RWPE2 (cell line): ENCODE data around the gene RAX2.
"Not testable (repeated sequence)": the region's sequence is repeated elsewhere in the genome, so short reads cannot be mapped to it uniquely, and the experiment has no call there.

Experiments
- ATAC-seq: fragments of 200-7000 bp; cut with Tn5 transposase; 3 replicates; pipeline ENCODE4 v1.9.1; 2021; ENCODE audit warnings: low read depth
- DNase-seq: peaks from one replicate; pipeline ENCODE4 v3.0.0-alpha.2; 2020; ENCODE audit warnings: low spot score
- H3K27ac ChIP-seq: fragments of 450-650 bp; 2 replicates; pipeline ENCODE4 v1.5.1; 2017; ENCODE audit warnings: mild to moderate bottlenecking; ENCODE audit not compliant: poor library complexity, severe bottlenecking
- H3K27me3 ChIP-seq: fragments of 250-450 bp; sonication (Bioruptor Pico); 2 replicates; pipeline ENCODE4 v1.5.1; 2021; ENCODE audit warnings: mild to moderate bottlenecking, moderate library complexity; ENCODE audit not compliant: insufficient read depth, poor library complexity, severe bottlenecking
- H3K36me3 ChIP-seq: fragments of 250-450 bp; sonication (Bioruptor Pico); 2 replicates; pipeline ENCODE4 v1.5.1; 2020; ENCODE audit warnings: low read depth, mild to moderate bottlenecking, moderate library complexity
- H3K4me1 ChIP-seq: fragments of 250-450 bp; sonication (Bioruptor Pico); 2 replicates; pipeline ENCODE4 v1.5.1; 2021; ENCODE audit warnings: mild to moderate bottlenecking, moderate library complexity; ENCODE audit not compliant: insufficient read depth, poor library complexity, severe bottlenecking
- H3K4me3 ChIP-seq: fragments of 250-450 bp; sonication (Bioruptor Pico); 2 replicates; pipeline ENCODE4 v1.5.1; 2021; ENCODE audit warnings: mild to moderate bottlenecking, moderate library complexity; ENCODE audit not compliant: severe bottlenecking
- H3K9me3 ChIP-seq: fragments of 250-450 bp; sonication (Bioruptor Pico); 2 replicates; pipeline ENCODE4 v1.5.1; 2021; ENCODE audit warnings: mild to moderate bottlenecking, moderate library complexity; ENCODE audit not compliant: severe bottlenecking
- TF ChIP-seq, protein P1 (sequence below): fragments of 450-650 bp; IDR thresholded peaks from one replicate; pipeline ENCODE4 v1.5.1; 2017; ENCODE audit warnings: mild to moderate bottlenecking, moderate library complexity; ENCODE audit not compliant: poor library complexity, severe bottlenecking

Gene RAX2

GRCh38 chr19:3769494-3769893 is 2.5 kb downstream of the RAX2 start:
- no peak for ATAC-seq
- no peak overlapping the region for H3K27ac ChIP-seq
- H3K4me3 ChIP-seq = no peak overlapping the region
- no peaks in the 10 kb centered on the region for H3K9me3 ChIP-seq
- no peaks in the 10 kb centered on the region for H3K27me3 ChIP-seq
- no peak for DNase-seq
- H3K4me1 ChIP-seq = no peaks in the 10 kb centered on the region
- TF ChIP-seq, protein P1, sequence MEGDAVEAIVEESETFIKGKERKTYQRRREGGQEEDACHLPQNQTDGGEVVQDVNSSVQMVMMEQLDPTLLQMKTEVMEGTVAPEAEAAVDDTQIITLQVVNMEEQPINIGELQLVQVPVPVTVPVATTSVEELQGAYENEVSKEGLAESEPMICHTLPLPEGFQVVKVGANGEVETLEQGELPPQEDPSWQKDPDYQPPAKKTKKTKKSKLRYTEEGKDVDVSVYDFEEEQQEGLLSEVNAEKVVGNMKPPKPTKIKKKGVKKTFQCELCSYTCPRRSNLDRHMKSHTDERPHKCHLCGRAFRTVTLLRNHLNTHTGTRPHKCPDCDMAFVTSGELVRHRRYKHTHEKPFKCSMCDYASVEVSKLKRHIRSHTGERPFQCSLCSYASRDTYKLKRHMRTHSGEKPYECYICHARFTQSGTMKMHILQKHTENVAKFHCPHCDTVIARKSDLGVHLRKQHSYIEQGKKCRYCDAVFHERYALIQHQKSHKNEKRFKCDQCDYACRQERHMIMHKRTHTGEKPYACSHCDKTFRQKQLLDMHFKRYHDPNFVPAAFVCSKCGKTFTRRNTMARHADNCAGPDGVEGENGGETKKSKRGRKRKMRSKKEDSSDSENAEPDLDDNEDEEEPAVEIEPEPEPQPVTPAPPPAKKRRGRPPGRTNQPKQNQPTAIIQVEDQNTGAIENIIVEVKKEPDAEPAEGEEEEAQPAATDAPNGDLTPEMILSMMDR = no peak
- H3K36me3 ChIP-seq = peaks cover 8% of the 10 kb centered on the region; the same call in 1 of the 2 replicates

DNA sequence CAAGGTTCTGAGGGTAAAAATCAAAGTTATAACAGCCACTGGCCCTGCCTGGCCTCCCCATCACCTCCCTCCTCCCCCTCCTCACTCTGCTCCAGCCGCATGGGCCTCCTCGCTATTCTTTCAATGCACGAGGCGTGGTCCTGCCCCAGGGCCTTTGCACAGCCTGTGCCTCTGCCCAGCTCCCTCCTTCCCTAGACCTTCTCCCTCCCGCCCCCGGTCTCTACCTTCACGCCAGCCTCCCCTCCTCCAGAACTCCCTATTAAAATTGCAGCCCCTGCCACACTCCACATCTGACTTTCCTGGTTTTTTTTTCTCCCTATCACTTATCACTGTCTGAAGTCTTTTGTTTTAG is 3.3 kb downstream of the RAX2 start:
- TF ChIP-seq, protein P1 = no peak
- DNase-seq = no peak
- no peak for ATAC-seq
- Histone ChIP-seq H3K27ac (no peak overlapping the region), H3K9me3 (no peaks in the 10 kb centered on the region), H3K27me3 (no peaks in the 10 kb centered on the region), H3K4me1 (no peaks in the 10 kb centered on the region), H3K4me3 (no peak overlapping the region), H3K36me3 (peaks cover 8% of the 10 kb centered on the region; the same call in 1 of the 2 replicates)

GRCh38 chr19:3768015-3768747 is 3.8 kb downstream of the RAX2 start:
- TF ChIP-seq, protein P1 = no peak
- Histone ChIP-seq H3K27ac (no peak overlapping the region), H3K4me3 (no peak overlapping the region), H3K4me1 (no peaks in the 10 kb centered on the region), H3K36me3 (peaks cover 8% of the 10 kb centered on the region; the same call in 1 of the 2 replicates), H3K9me3 (no peaks in the 10 kb centered on the region), H3K27me3 (no peaks in the 10 kb centered on the region)
- DNase-seq = no peak
- no peak for ATAC-seq

- H3K27me3 ChIP-seq = no peaks in the 10 kb centered on the region
- ATAC-seq (no peak), DNase-seq (no peak)
- H3K27ac ChIP-seq = no peak overlapping the region
- no peak overlapping the region for H3K4me3 ChIP-seq
- no peaks in the 10 kb centered on the region for H3K9me3 ChIP-seq
- no peaks in the 10 kb centered on the region for H3K4me1 ChIP-seq
- TF ChIP-seq, protein P1 = no peak
- peaks cover 8% of the 10 kb centered on the region; the same call in 1 of the 2 replicates for H3K36me3 ChIP-seq
These were observed 5.0 kb downstream of the RAX2 start for GRCh38 chr19:3767050-3767449.

GRCh38 chr19:3766520-3766919 is 5.5 kb downstream of the RAX2 start:
- H3K4me3 ChIP-seq = no peak overlapping the region
- no peak for DNase-seq
- ATAC-seq = no peak
- H3K27ac ChIP-seq = no peak overlapping the region
- H3K4me1 ChIP-seq = no peaks in the 10 kb centered on the region
- no peaks in the 10 kb centered on the region for H3K9me3 ChIP-seq
- TF ChIP-seq, protein P1 = no peak
- H3K27me3 ChIP-seq = no peaks in the 10 kb centered on the region
- peaks cover 8% of the 10 kb centered on the region; the same call in 1 of the 2 replicates for H3K36me3 ChIP-seq

GRCh38 chr19:3765757-3766156 is 6.3 kb downstream of the RAX2 start:
- H3K4me1 ChIP-seq, H3K27me3 ChIP-seq, ATAC-seq, H3K36me3 ChIP-seq, H3K9me3 ChIP-seq, H3K4me3 ChIP-seq, H3K27ac ChIP-seq, DNase-seq: not testable (repeated sequence)
